Adrenal gland (tissue), 12 donors: ENCODE data around the gene FAR2. TPM values are rescaled to one million over a fixed set of nuclear protein-coding genes. Genes with fewer than 3 reads are reported as not detected.

Experiments used
- DNase-seq, 7 donors: peaks; one replicate each; pipeline ENCODE4 v3.0.0-alpha.2; 2019 to 2020
- H3K27ac ChIP-seq, 5 donors: fragments of 200-600 bp; sonication (generic) in 4 of 5; 1 replicate in 3 of 5; 2 replicates in 2 of 5; pipeline versions ENCODE4 v1.5.1 to v1.8.0; 2016 to 2020; ENCODE audit warnings: mild to moderate bottlenecking in 1 of 5
- H3K27me3 ChIP-seq: fragments of 200-600 bp; 2 replicates; pipeline ENCODE4 v1.8.0; 2021
- H3K36me3 ChIP-seq, 2 donors: fragments of 200-600 bp; replicated peaks in 1 of 2; 1 replicate in 1 of 2; 2 replicates in 1 of 2; pipeline versions ENCODE4 v1.5.1 to v1.8.0; 2018 to 2022
- H3K4me1 ChIP-seq, 2 donors: fragments of 200-600 bp; replicated peaks in 1 of 2; 1 replicate in 1 of 2; 2 replicates in 1 of 2; pipeline versions ENCODE4 v1.5.1 to v1.8.0; 2018 to 2021
- H3K4me3 ChIP-seq, 4 donors: fragments of 200-600 bp; sonication (generic) in 3 of 4; one replicate each; pipeline ENCODE4 v1.5.1; 2016 to 2018
- H3K9me3 ChIP-seq, 3 donors: fragments of 200-600 bp; sonication (generic) in 1 of 3; replicated peaks in 1 of 3; 1 replicate in 2 of 3; 2 replicates in 1 of 3; pipeline versions ENCODE4 v1.5.1 to v1.8.0; 2016 to 2021
- CTCF ChIP-seq, 6 experiments: fragments of 450-650 bp in 4 of 6; fragments of 200-600 bp in 2 of 6; sonication (generic) in 1 of 6; IDR thresholded peaks; 1 replicate in 5 of 6; 2 replicates in 1 of 6; pipeline versions ENCODE4 v1.5.1 to v1.8.0; 2016 to 2021; ENCODE audit warnings: antibody characterized with exemption in 6 of 6, mild to moderate bottlenecking in 2 of 6, moderate library complexity in 1 of 6
- POLR2A ChIP-seq, 2 donors: fragments of 450-650 bp; IDR thresholded peaks; one replicate each; pipeline ENCODE4 v1.6.1; 2017; ENCODE audit warnings: antibody characterized with exemption in 2 of 2, mild to moderate bottlenecking in 2 of 2, moderate library complexity in 1 of 2
- WGBS, 4 donors: extraction: QIAGEN DNeasy Blood & Tissue Kit in 2 of 4; methylation state at CpG; one replicate each; pipeline versions ENCODE4 v1.1.5 to v1.1.7; 2013 to 2017; 5-methylcytosine and 5-hydroxymethylcytosine counted together
- intact Hi-C, 2 donors: fragments of 100-400 bp; cut with DNase I; formaldehyde crosslinking; loops; one replicate each; pipeline versions ENCODE4 v1.14.1 to v1.15.0; 2022 to 2023
- polyA plus RNA-seq, 3 donors: library from polyadenylated mRNA; stranded (reverse); fragments of 200-250 nt in 2 of 3; fragments of 350-450 nt in 1 of 3; fragmentation: Illumina TruSeq in 1 of 3; extraction: RNeasy Lipid Tissue Mini Kit (QIAGEN cat#74804) in 1 of 3; gene quantifications; one replicate each; pipeline ENCODE4 v1.2.3, GENCODE V29; 2013 to 2014
- total RNA-seq, 9 donors: library from RNA; depleted of rRNA in 4 of 9; stranded (reverse); fragments of >200 nt in 4 of 9; fragments of 120-200 nt in 1 of 9; fragmentation: NEBNext Ultra II Directional in 1 of 9; extraction: Animal tissue kit (Norgen Biotek cat#: 25700) in 1 of 9; gene quantifications; one replicate each; pipeline versions ENCODE4 v1.1.0 to v1.2.4, GENCODE V29; 2013 to 2023
- donor health status: healthy with polysubstance abuse.
- donor health status: Bipolar disorder and iron deficiency.
- donor health status: DM: yes; HTN: yes; CAD: no.
- donor health status: DM: no; HTN: no; CAD: no.
- donor health status: DM: no; HTN: no; CAD: no.
- donor health status: DM: yes; HTN: yes; CAD: no.

The FAR2 gene
- total and polyA plus RNA-seq, 12 donors, result 1.9 to 10.3 (median 4.9) TPM

GRCh38 chr12:29201296-29201695, 52.2 kb downstream of the FAR2 start:
- Histone ChIP-seq H3K27ac (no peak overlapping the region), H3K9me3 (no peaks in the 10 kb centered on the region), H3K4me1 (no peaks in the 10 kb centered on the region), H3K4me3 (no peak overlapping the region), H3K36me3 (no peaks in the 10 kb centered on the region), H3K27me3 (no peaks in the 10 kb centered on the region)
- WGBS, 4 donors, result 56 to 82% (median 70%) methylated on average over 3 of the region's 3 CpGs
- intact Hi-C loops, result no loop called here
- no peak for DNase-seq
- TF ChIP-seq CTCF (IDR thresholded peaks at IDR 0.05) (no peak), POLR2A (IDR thresholded peaks at IDR 0.05) (no peak)

- whole genome bisulfite sequencing, 4 donors, result 55 to 74% (median 59%) methylated on average over 2 of the region's 2 CpGs
- H3K36me3 ChIP-seq, result no peaks in the 10 kb centered on the region
- TF ChIP-seq POLR2A (IDR thresholded peaks at IDR 0.05) (no peak), CTCF (IDR thresholded peaks at IDR 0.05) (no peak)
- no peak overlapping the region for H3K4me3 ChIP-seq
- H3K4me1 ChIP-seq, result no peaks in the 10 kb centered on the region
- no peak for DNase-seq
- H3K27ac ChIP-seq, result no peak overlapping the region
- no peaks in the 10 kb centered on the region for H3K9me3 ChIP-seq
- intact Hi-C loops, result no loop called here
- no peaks in the 10 kb centered on the region for H3K27me3 ChIP-seq
Observed at GRCh38 chr12:29201746-29202145, 52.7 kb downstream of the FAR2 start.

- Histone ChIP-seq H3K4me3 (no peak overlapping the region), H3K27me3 (no peaks in the 10 kb centered on the region), H3K36me3 (no peaks in the 10 kb centered on the region), H3K9me3 (no peaks in the 10 kb centered on the region), H3K27ac (no peak overlapping the region), H3K4me1 (no peaks in the 10 kb centered on the region)
- no peak for TF ChIP-seq CTCF (IDR thresholded peaks at IDR 0.05)
- TF ChIP-seq POLR2A (IDR thresholded peaks at IDR 0.05), result no peak
- 70 to 82% (median 77%) methylated on average over 6 of the region's 6 CpGs for WGBS, 4 donors
- DNase-seq, result no peak
- intact Hi-C loops, result no loop called here
Observed at GRCh38 chr12:29204521-29204920, 55.4 kb downstream of the FAR2 start.

GRCh38 chr12:29207120-29207519, 58.0 kb downstream of the FAR2 start:
- 49 to 65% (median 58%) methylated on average over 5 of the region's 5 CpGs for WGBS, 4 donors
- Histone ChIP-seq H3K9me3 (no peaks in the 10 kb centered on the region), H3K4me3 (no peak overlapping the region), H3K27ac (peak overlapping the region in 1 of 5 donors; percentile 50), H3K4me1 (no peaks in the 10 kb centered on the region), H3K36me3 (no peaks in the 10 kb centered on the region), H3K27me3 (no peaks in the 10 kb centered on the region)
- peak in 1 of 7 donors; percentile 3 for DNase-seq
- no peak for TF ChIP-seq CTCF (IDR thresholded peaks at IDR 0.05)
- no peak for TF ChIP-seq POLR2A (IDR thresholded peaks at IDR 0.05)
- intact Hi-C loops, result no loop called here
